CD4-positive, alpha-beta memory T cell (primary cell): ENCODE results near the gene LEMD2. TPM values are rescaled to one million over a fixed set of nuclear protein-coding genes. Genes with fewer than 3 reads are reported as not detected.

Experiments
- CTCF ChIA-PET: fragments of 350-600 bp; sonication (Branson Sonifier 250); formaldehyde crosslinking; loops from one replicate; lab custom pipeline; 2021; ENCODE audit warnings: inconsistent platforms; ENCODE audit not compliant: partially characterized antibody; lab: Charles Lee
- POLR2A ChIA-PET: fragments of 350-600 bp; sonication (Branson Sonifier 250); formaldehyde crosslinking; loops from one replicate; lab custom pipeline; 2021; ENCODE audit not compliant: partially characterized antibody; lab: Charles Lee
- DNase-seq, 5 donors: peaks; one replicate each; pipeline versions ENCODE4 v3.0.0 to v3.0.0-alpha.2; 2020 to 2022; ENCODE audit warnings: mixed read lengths in 1 of 5
- H3K27ac ChIP-seq: one replicate; pipeline ENCODE4 v1.7.0; 2013; ENCODE audit warnings: low read depth, low read length
- H3K27me3 ChIP-seq: 2 replicates; pipeline ENCODE4 v1.7.0; 2013; ENCODE audit warnings: mild to moderate bottlenecking, low read length, moderate library complexity; ENCODE audit not compliant: insufficient read depth
- H3K36me3 ChIP-seq: 2 replicates; pipeline ENCODE4 v1.7.0; 2013; ENCODE audit warnings: mild to moderate bottlenecking, low read length, moderate library complexity; ENCODE audit not compliant: insufficient read depth
- H3K4me1 ChIP-seq: 2 replicates; pipeline ENCODE4 v1.7.0; 2013; ENCODE audit warnings: mild to moderate bottlenecking, low read length, moderate library complexity; ENCODE audit not compliant: insufficient read depth
- H3K4me3 ChIP-seq, 2 donors: one replicate each; pipeline ENCODE4 v1.7.0; 2013; ENCODE audit warnings: low read length in 2 of 2, mild to moderate bottlenecking in 1 of 2
- H3K9me3 ChIP-seq, 2 donors: one replicate each; pipeline ENCODE4 v1.7.0; 2013; ENCODE audit warnings: low read length in 2 of 2, control low read depth in 1 of 2; ENCODE audit not compliant: control insufficient read depth in 1 of 2
- H3K27ac Mint-ChIP-seq, 7 donors: one replicate each; pipeline ENCODE4 v1.8.0; 2020 to 2021; ENCODE audit warnings: mixed read lengths in 7 of 7, mild to moderate bottlenecking in 6 of 7, inconsistent platforms in 3 of 7, moderate library complexity in 3 of 7
- H3K27me3 Mint-ChIP-seq, 2 donors: one replicate each; pipeline ENCODE4 v1.8.0; 2020 to 2021; ENCODE audit warnings: mixed read lengths in 2 of 2
- H3K36me3 Mint-ChIP-seq, 2 donors: one replicate each; pipeline ENCODE4 v1.8.0; 2020 to 2021; ENCODE audit warnings: mixed read lengths in 2 of 2, inconsistent platforms in 1 of 2, mild to moderate bottlenecking in 1 of 2
- H3K4me1 Mint-ChIP-seq, 4 donors: one replicate each; pipeline ENCODE4 v1.8.0; 2020 to 2021; ENCODE audit warnings: mixed read lengths in 4 of 4, mild to moderate bottlenecking in 1 of 4
- H3K4me3 Mint-ChIP-seq, 8 donors: one replicate each; pipeline ENCODE4 v1.8.0; 2020 to 2021; ENCODE audit warnings: mixed read lengths in 8 of 8, mild to moderate bottlenecking in 7 of 8, moderate library complexity in 6 of 8, inconsistent platforms in 3 of 8
- H3K9me3 Mint-ChIP-seq, 8 donors: one replicate each; pipeline ENCODE4 v1.8.0; 2020 to 2021; ENCODE audit warnings: mixed read lengths in 8 of 8, mild to moderate bottlenecking in 5 of 8, inconsistent platforms in 3 of 8, moderate library complexity in 1 of 8
- intact Hi-C: fragments of 100-400 bp; cut with micrococcal nuclease; formaldehyde crosslinking; loops from one replicate; pipeline ENCODE4 v1.15.1; 2023
- polyA plus RNA-seq, 2 donors: library from polyadenylated mRNA; unstranded; fragments of 300-500 nt; fragmentation: Illumina TruSeq; gene quantifications; one replicate each; pipeline ENCODE4 v1.2.3, GENCODE V29; 2021
- total RNA-seq, 2 experiments: library from RNA; stranded (reverse); gene quantifications; one replicate each; pipeline ENCODE4 v1.2.3, GENCODE V29; 2021

LEMD2 gene
- total and polyA plus RNA-seq, 4 experiments from 2014 or later = 13.5 to 126 (median 80.1) TPM

- ChIA-PET CTCF (no interaction called here), POLR2A (no interaction called here)
- Mint-ChIP-seq H3K27ac (no peak overlapping the region), H3K4me3 (no peak overlapping the region), H3K36me3 (no peaks in the 10 kb centered on the region), H3K27me3 (peaks cover 13% of the 10 kb centered on the region in 2 donors), H3K4me1 (peaks cover 0 to 5% (median 3%) of the 10 kb centered on the region in 4 donors), H3K9me3 (peaks cover 0 to 2% (median 0%) of the 10 kb centered on the region in 8 donors)
- no peaks in the 10 kb centered on the region for H3K36me3 ChIP-seq
- H3K27ac ChIP-seq = no peak overlapping the region
- intact Hi-C loops = no loop called here
- H3K4me3 ChIP-seq = no peak overlapping the region
- peaks cover 5% of the 10 kb centered on the region for H3K4me1 ChIP-seq
- H3K27me3 ChIP-seq = no peaks in the 10 kb centered on the region
- DNase-seq = no peak
- no peaks in the 10 kb centered on the region for H3K9me3 ChIP-seq
Observed at GRCh38 chr6:33817489-33817888, 28.6 kb upstream of the LEMD2 start.

DNA sequence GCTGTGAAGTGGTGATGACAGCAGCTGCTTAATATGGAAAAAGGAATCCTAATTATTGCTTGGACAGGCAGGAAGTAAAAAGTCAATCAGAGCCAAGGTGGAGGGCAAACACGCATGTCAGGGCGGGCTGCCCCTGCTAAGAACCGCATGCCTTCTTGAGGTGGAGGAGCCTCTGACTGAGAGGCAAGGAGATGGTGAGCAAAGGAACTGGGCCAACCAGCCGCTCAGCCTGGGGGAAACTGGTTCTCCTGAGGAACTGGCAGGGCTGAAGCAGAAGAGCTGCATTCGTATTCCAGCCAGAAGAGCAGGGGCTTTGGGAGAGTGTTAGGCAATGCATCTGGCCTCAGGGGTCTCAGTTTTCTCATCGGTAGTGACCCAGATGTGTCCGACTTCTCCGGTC lies 28.0 kb upstream of the LEMD2 start:
- no peak for DNase-seq
- Histone ChIP-seq H3K36me3 (no peaks in the 10 kb centered on the region), H3K9me3 (no peaks in the 10 kb centered on the region), H3K4me3 (no peak overlapping the region), H3K27ac (no peak overlapping the region), H3K27me3 (no peaks in the 10 kb centered on the region), H3K4me1 (peaks cover 5% of the 10 kb centered on the region)
- POLR2A ChIA-PET = no interaction called here
- no peaks in the 10 kb centered on the region for H3K36me3 Mint-ChIP-seq
- CTCF ChIA-PET = no interaction called here
- intact Hi-C loops = no loop called here
- H3K9me3 Mint-ChIP-seq = peaks cover 0 to 2% (median 0%) of the 10 kb centered on the region in 8 donors
- H3K27me3 Mint-ChIP-seq = peaks cover 16 to 18% of the 10 kb centered on the region in 2 donors
- no peak overlapping the region for H3K4me3 Mint-ChIP-seq
- H3K27ac Mint-ChIP-seq = no peak overlapping the region
- H3K4me1 Mint-ChIP-seq = peaks cover 0 to 5% (median 3%) of the 10 kb centered on the region in 4 donors

GRCh38 chr6:33815854-33816253 lies 26.9 kb upstream of the LEMD2 start:
- ChIA-PET CTCF (no interaction called here), POLR2A (interaction anchor here (0.6 kb wide), 1 partner anchor 89 kb away, joined by 3 read pairs; no protein-coding TSS in a partner anchor)
- Histone ChIP-seq H3K4me1 (peaks cover 3% of the 10 kb centered on the region), H3K4me3 (no peak overlapping the region), H3K27me3 (no peaks in the 10 kb centered on the region), H3K27ac (no peak overlapping the region), H3K9me3 (no peaks in the 10 kb centered on the region), H3K36me3 (no peaks in the 10 kb centered on the region)
- H3K4me1 Mint-ChIP-seq = peaks cover 0 to 5% (median 2%) of the 10 kb centered on the region in 4 donors
- intact Hi-C loops = no loop called here
- peaks cover 0 to 3% (median 0%) of the 10 kb centered on the region in 8 donors for H3K9me3 Mint-ChIP-seq
- no peak for DNase-seq
- H3K27ac Mint-ChIP-seq = no peak overlapping the region
- peaks cover 24 to 27% of the 10 kb centered on the region in 2 donors for H3K27me3 Mint-ChIP-seq
- no peaks in the 10 kb centered on the region for H3K36me3 Mint-ChIP-seq
- no peak overlapping the region for H3K4me3 Mint-ChIP-seq

DNA sequence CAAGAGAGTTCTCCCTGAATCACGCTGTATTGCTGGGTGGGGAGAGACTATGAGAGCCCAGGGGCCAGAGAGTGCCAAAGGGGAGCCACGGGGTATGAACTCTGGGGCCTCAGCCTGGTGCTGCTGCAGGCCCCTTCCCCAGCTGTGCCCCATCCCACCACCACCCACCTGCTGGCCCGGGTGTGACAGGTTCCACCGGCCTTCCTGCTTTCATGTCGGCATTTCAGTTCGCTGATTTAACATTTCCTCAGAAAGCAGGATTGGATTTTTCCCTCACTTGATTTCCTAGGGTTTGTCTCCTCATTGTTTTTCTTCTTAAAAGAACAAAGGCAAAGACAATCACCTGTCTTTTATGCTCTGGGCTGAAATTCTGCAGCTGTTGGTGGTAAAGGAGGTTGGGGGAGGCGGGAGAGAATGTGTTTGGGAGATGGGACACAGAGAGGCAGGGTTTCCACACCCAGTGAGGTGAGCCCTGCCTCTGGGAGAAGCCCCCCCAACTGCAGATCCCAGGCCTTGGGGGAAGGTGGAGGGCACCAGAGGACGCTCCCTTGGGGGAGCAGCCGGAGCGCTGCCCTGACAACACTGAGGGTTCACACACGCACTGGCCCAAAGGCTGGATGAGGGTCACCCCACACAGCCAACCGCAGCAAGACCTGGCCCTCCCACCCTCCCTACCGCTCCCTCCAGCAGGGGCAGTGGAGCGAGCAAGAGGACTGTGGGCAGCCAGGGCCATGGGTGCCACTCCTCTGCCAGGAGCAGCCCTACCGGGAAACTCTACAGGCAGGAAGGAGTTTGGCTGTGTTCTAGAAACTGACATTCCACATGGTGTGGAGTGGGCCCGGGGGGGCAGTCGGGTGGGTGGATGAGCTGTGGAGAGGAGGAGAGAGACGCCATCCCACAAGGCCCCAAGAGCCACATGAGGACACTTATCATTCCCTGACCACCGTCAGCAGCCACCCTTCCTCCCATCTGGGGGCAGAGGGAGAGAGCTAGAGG lies 25.4 kb upstream of the LEMD2 start:
- Mint-ChIP-seq H3K36me3 (no peaks in the 10 kb centered on the region), H3K27me3 (peaks cover 32 to 34% of the 10 kb centered on the region in 2 donors), H3K4me1 (no peaks in the 10 kb centered on the region), H3K4me3 (no peak overlapping the region), H3K9me3 (peaks cover 0 to 3% (median 0%) of the 10 kb centered on the region in 8 donors), H3K27ac (no peak overlapping the region)
- ChIA-PET POLR2A (no interaction called here), CTCF (no interaction called here)
- no peak for DNase-seq
- Histone ChIP-seq H3K9me3 (no peaks in the 10 kb centered on the region), H3K4me3 (no peak overlapping the region), H3K4me1 (no peaks in the 10 kb centered on the region), H3K27me3 (peaks cover 5% of the 10 kb centered on the region), H3K27ac (no peak overlapping the region), H3K36me3 (no peaks in the 10 kb centered on the region)
- intact Hi-C loops = no loop called here

GRCh38 chr6:33813246-33813904 lies 24.4 kb upstream of the LEMD2 start:
- DNase-seq = no peak

DNA sequence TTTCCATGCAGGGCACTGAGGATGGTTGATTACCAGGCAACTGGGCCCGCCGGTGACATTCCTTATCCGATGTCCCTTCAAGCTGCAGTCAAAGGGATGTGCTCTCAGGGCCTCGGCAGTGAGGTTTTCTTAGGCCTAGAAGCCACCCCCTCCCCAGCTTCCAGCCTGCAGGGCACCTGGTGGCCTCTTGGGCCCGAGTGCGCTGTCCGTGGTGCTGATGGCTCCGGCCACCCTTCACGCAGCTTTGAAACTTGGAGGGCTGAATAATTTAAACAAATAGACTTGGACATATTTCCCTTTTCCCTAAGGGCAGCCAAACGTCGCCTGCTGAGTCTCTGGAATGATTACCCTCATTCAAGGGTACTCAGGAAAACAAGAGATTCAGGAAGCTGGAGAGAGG lies 23.7 kb upstream of the LEMD2 start:
- Mint-ChIP-seq H3K27me3 (peaks cover 38 to 41% of the 10 kb centered on the region in 2 donors), H3K4me3 (no peak overlapping the region), H3K9me3 (peaks cover 0 to 3% (median 0%) of the 10 kb centered on the region in 8 donors), H3K4me1 (peaks cover 6 to 16% (median 9%) of the 10 kb centered on the region in 4 donors), H3K27ac (no peak overlapping the region), H3K36me3 (no peaks in the 10 kb centered on the region)
- H3K4me1 ChIP-seq = peaks cover 8% of the 10 kb centered on the region
- no peaks in the 10 kb centered on the region for H3K36me3 ChIP-seq
- no peak overlapping the region for H3K4me3 ChIP-seq
- H3K27ac ChIP-seq = no peak overlapping the region
- POLR2A ChIA-PET = no interaction called here
- intact Hi-C loops = no loop called here
- DNase-seq = peak in 4 of 5 donors; percentile 9 to 30 (median 16)
- H3K9me3 ChIP-seq = no peaks in the 10 kb centered on the region
- CTCF ChIA-PET = no interaction called here
- peaks cover 5% of the 10 kb centered on the region for H3K27me3 ChIP-seq

More at GRCh38 chr6:33813246-33813904, 24.4 kb upstream of the LEMD2 start:
- Mint-ChIP-seq H3K36me3 (no peaks in the 10 kb centered on the region), H3K9me3 (peaks cover 0 to 3% (median 0%) of the 10 kb centered on the region in 8 donors), H3K27ac (no peak overlapping the region), H3K4me1 (peaks cover 0 to 9% (median 3%) of the 10 kb centered on the region in 4 donors), H3K4me3 (no peak overlapping the region), H3K27me3 (peaks cover 35 to 40% of the 10 kb centered on the region in 2 donors)
- no peak overlapping the region for H3K27ac ChIP-seq
- CTCF ChIA-PET = no interaction called here
- POLR2A ChIA-PET = no interaction called here
- intact Hi-C loops = no loop called here
- no peaks in the 10 kb centered on the region for H3K9me3 ChIP-seq
- peaks cover 5% of the 10 kb centered on the region for H3K27me3 ChIP-seq
- no peaks in the 10 kb centered on the region for H3K36me3 ChIP-seq
- peaks cover 1% of the 10 kb centered on the region for H3K4me1 ChIP-seq
- H3K4me3 ChIP-seq = no peak overlapping the region

DNA sequence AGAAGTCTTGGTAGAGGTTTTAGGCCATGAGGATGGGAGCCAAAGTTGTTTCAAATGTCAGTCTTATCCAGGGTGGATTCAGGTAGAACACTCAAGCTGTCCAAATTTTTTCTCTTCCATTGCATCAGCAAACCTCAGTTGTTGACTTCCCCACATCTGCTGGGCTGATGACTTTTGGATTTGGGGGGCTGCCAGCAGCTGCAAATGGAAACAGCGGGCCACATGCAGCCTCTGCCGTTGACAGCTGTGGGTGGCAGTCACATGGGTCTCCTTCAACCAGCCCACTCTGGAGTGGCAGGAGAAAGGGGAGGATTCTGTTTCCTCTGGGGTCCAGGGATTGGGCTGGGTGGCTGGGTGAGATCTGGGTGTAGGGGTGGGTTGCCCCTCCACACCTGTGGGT lies 20.7 kb upstream of the LEMD2 start:
- ChIA-PET POLR2A (no interaction called here), CTCF (interaction anchor here (1.4 kb wide), 1 partner anchor 246 kb away, joined by 3 read pairs; no protein-coding TSS in a partner anchor)
- Mint-ChIP-seq H3K36me3 (no peaks in the 10 kb centered on the region), H3K9me3 (peaks cover 0 to 3% (median 0%) of the 10 kb centered on the region in 8 donors), H3K4me1 (peaks cover 10 to 26% (median 16%) of the 10 kb centered on the region in 4 donors), H3K27ac (no peak overlapping the region), H3K27me3 (peaks cover 33 to 34% of the 10 kb centered on the region in 2 donors), H3K4me3 (peak overlapping the region in 1 of 8 donors; percentile 7)
- intact Hi-C loops = no loop called here
- peaks cover 14% of the 10 kb centered on the region for H3K4me1 ChIP-seq
- H3K36me3 ChIP-seq = no peaks in the 10 kb centered on the region
- H3K27ac ChIP-seq = no peak overlapping the region
- H3K4me3 ChIP-seq = no peak overlapping the region
- H3K27me3 ChIP-seq = peaks cover 5% of the 10 kb centered on the region
- no peaks in the 10 kb centered on the region for H3K9me3 ChIP-seq
- DNase-seq = no peak
